HEK293 (cell line): ENCODE measurements around the gene PRR18.
A peak's percentile ranks its signal among the peaks of the same experiment; 100 is the strongest.

Source experiments
- CTCF ChIA-PET: fragments of 350-600 bp; formaldehyde crosslinking; extraction: SDS; loops from one replicate; lab custom pipeline; 2021; ENCODE audit warnings: antibody characterized with exemption; lab: Yijun Ruan, JAX
- POLR2A ChIA-PET: fragments of 300-600 bp; formaldehyde crosslinking; extraction: SDS; loops from one replicate; lab custom pipeline; 2020; ENCODE audit warnings: antibody characterized with exemption, inconsistent platforms; lab: Yijun Ruan, JAX
- H3K27ac ChIP-seq: fragments of 200-500 bp; sonication (Bioruptor generic); 2 replicates; pipeline ENCODE4 v1.5.1; 2014; ENCODE audit warnings: low read depth, low read length, control low read depth, inconsistent platforms; ENCODE audit errors: extremely low read depth
- H3K36me3 ChIP-seq, 2 experiments: fragments of 200-500 bp in 1 of 2; sonication (Bioruptor generic) in 1 of 2; 1 replicate in 1 of 2; 2 replicates in 1 of 2; pipeline ENCODE4 v1.5.1; 2014 to 2017; ENCODE audit warnings: inconsistent platforms in 2 of 2, low read length in 2 of 2; ENCODE audit not compliant: control insufficient read depth in 2 of 2, insufficient read depth in 1 of 2
- H3K4me1 ChIP-seq: fragments of 200-500 bp; sonication (Bioruptor generic); 2 replicates; pipeline ENCODE4 v1.5.1; 2014; ENCODE audit warnings: mild to moderate bottlenecking, low read length, inconsistent platforms; ENCODE audit not compliant: control insufficient read depth, insufficient read depth
- H3K4me3 ChIP-seq: 2 replicates; pipeline ENCODE4 v1.5.1; 2011; ENCODE audit warnings: low read depth, mild to moderate bottlenecking, control low read depth, low read length, moderate library complexity
- H3K9me3 ChIP-seq: fragments of 200-500 bp; sonication (Bioruptor generic); 2 replicates; pipeline ENCODE4 v1.5.1; 2014; ENCODE audit warnings: low read depth, low read length, inconsistent platforms; ENCODE audit not compliant: control insufficient read depth, insufficient read depth
- HOXC10 ChIP-seq: sonication (generic); formaldehyde crosslinking; IDR thresholded peaks from 2 replicates; pipeline ENCODE4 v1.8.1; 2023; ENCODE audit warnings: mild to moderate bottlenecking, missing genetic modification reagents
- HOXD13 ChIP-seq: sonication (generic); formaldehyde crosslinking; IDR thresholded peaks from 2 replicates; pipeline ENCODE4 v1.8.0; 2022; ENCODE audit warnings: missing genetic modification reagents, borderline replicate concordance
- KLF1 ChIP-seq: fragments of 450-650 bp; formaldehyde crosslinking; IDR thresholded peaks from 2 replicates; pipeline ENCODE4 v1.5.1; 2016; ENCODE audit warnings: missing biosample characterization, missing genetic modification characterization
- PRDM1 ChIP-seq: fragments of 450-650 bp; formaldehyde crosslinking; IDR thresholded peaks from 2 replicates; pipeline ENCODE4; 2016; ENCODE audit warnings: missing biosample characterization, missing genetic modification characterization
- SCRT1 ChIP-seq: fragments of 450-650 bp; formaldehyde crosslinking; IDR thresholded peaks from 2 replicates; pipeline ENCODE4 v1.5.1; 2016; ENCODE audit warnings: missing biosample characterization, missing genetic modification characterization, borderline replicate concordance
- YY1 ChIP-seq: fragments of 450-650 bp; formaldehyde crosslinking; IDR thresholded peaks from 2 replicates; pipeline ENCODE4 v1.5.1; 2018; ENCODE audit warnings: missing biosample characterization, missing genetic modification characterization
- YY2 ChIP-seq: fragments of 450-650 bp; formaldehyde crosslinking; IDR thresholded peaks from 2 replicates; pipeline ENCODE4 v1.5.1; 2016; ENCODE audit warnings: missing biosample characterization, missing genetic modification characterization
- ZBTB48 ChIP-seq: fragments of 450-650 bp; formaldehyde crosslinking; IDR thresholded peaks from 2 replicates; pipeline ENCODE4 v1.5.1; 2016; ENCODE audit warnings: missing biosample characterization, missing genetic modification characterization
- ZFP3 ChIP-seq: fragments of 450-650 bp; formaldehyde crosslinking; IDR thresholded peaks from 2 replicates; pipeline ENCODE4 v1.5.1; 2016; ENCODE audit warnings: low read depth, missing biosample characterization, missing genetic modification characterization
- ZFP69B ChIP-seq: fragments of 450-650 bp; formaldehyde crosslinking; IDR thresholded peaks from 2 replicates; pipeline ENCODE4 v1.5.1; 2016; ENCODE audit warnings: missing biosample characterization, missing genetic modification characterization
- ZNF114 ChIP-seq: fragments of 450-650 bp; formaldehyde crosslinking; IDR thresholded peaks from 2 replicates; pipeline ENCODE4 v1.5.0; 2017; ENCODE audit warnings: missing biosample characterization, missing genetic modification characterization
- ZNF138 ChIP-seq: fragments of 450-650 bp; formaldehyde crosslinking; IDR thresholded peaks from 2 replicates; pipeline ENCODE4 v1.5.1; 2016; ENCODE audit warnings: missing biosample characterization, missing genetic modification characterization, borderline replicate concordance
- ZNF148 ChIP-seq: fragments of 450-650 bp; formaldehyde crosslinking; IDR thresholded peaks from 2 replicates; pipeline ENCODE4 v1.5.0; 2017; ENCODE audit warnings: missing biosample characterization, missing genetic modification characterization, borderline replicate concordance
- ZNF157 ChIP-seq: fragments of 450-650 bp; formaldehyde crosslinking; IDR thresholded peaks from 2 replicates; pipeline ENCODE4 v1.5.1; 2016; ENCODE audit warnings: missing biosample characterization, missing genetic modification characterization
- ZNF223 ChIP-seq: fragments of 450-650 bp; formaldehyde crosslinking; IDR thresholded peaks from 2 replicates; pipeline ENCODE4 v1.5.1; 2016; ENCODE audit warnings: missing biosample characterization, missing genetic modification characterization
- ZNF433 ChIP-seq: fragments of 450-650 bp; formaldehyde crosslinking; IDR thresholded peaks from 2 replicates; pipeline ENCODE4 v1.5.1; 2016; ENCODE audit warnings: missing biosample characterization, missing genetic modification characterization, low read depth
- ZNF48 ChIP-seq: fragments of 450-650 bp; formaldehyde crosslinking; IDR thresholded peaks from 2 replicates; pipeline ENCODE4 v1.5.1; 2016; ENCODE audit warnings: missing biosample characterization, missing genetic modification characterization
- ZNF518A ChIP-seq: fragments of 450-650 bp; formaldehyde crosslinking; conservative IDR thresholded peaks from 2 replicates; pipeline ENCODE4 v1.5.1; 2016; ENCODE audit warnings: low read depth, missing biosample characterization, missing genetic modification characterization
- ZNF747 ChIP-seq: fragments of 450-650 bp; formaldehyde crosslinking; IDR thresholded peaks from 2 replicates; pipeline ENCODE4 v1.5.1; 2016; ENCODE audit warnings: missing biosample characterization, missing genetic modification characterization
- ZSCAN30 ChIP-seq: fragments of 450-650 bp; IDR thresholded peaks from 2 replicates; pipeline ENCODE4 v1.5.1; 2018; ENCODE audit warnings: missing biosample characterization, mild to moderate bottlenecking, missing genetic modification characterization, moderate library complexity

PRR18 gene

GRCh38 chr6:166301611-166302529 lies 6.3 kb downstream of the PRR18 start:
- TF ChIP-seq ZNF747 (tag by site-specific recombination), result no peak
- TF ChIP-seq ZSCAN30, result no peak
- no peak for TF ChIP-seq ZFP69B (tag by site-specific recombination)
- TF ChIP-seq ZNF48, result no peak
- TF ChIP-seq YY1 (tag by site-specific recombination), result no peak
- TF ChIP-seq ZNF114, result no peak
- TF ChIP-seq HOXD13 (CRISPR knock-in tag), result no peak
- TF ChIP-seq HOXC10, result no peak
- ChIA-PET CTCF (interaction anchor here (0.7 to 1.3 kb wide), 2 partner anchors 11 to 100 kb away, joined by 3 read pairs; no protein-coding TSS in a partner anchor), POLR2A (no interaction called here)
- H3K36me3 ChIP-seq, result no peaks in the 10 kb centered on the region
- no peaks in the 10 kb centered on the region for H3K4me1 ChIP-seq
- no peak overlapping the region for H3K27ac ChIP-seq
- no peak overlapping the region for H3K4me3 ChIP-seq
- H3K9me3 ChIP-seq, result no peaks in the 10 kb centered on the region

GRCh38 chr6:166300357-166300987 lies 7.7 kb downstream of the PRR18 start:
- peak; percentile 24; the same call in 1 of the 2 replicates for TF ChIP-seq PRDM1 (tag by site-specific recombination)
- TF ChIP-seq ZNF148 (tag by site-specific recombination), result no peak
- Histone ChIP-seq H3K9me3 (no peaks in the 10 kb centered on the region), H3K27ac (no peak overlapping the region), H3K4me3 (no peak overlapping the region), H3K4me1 (no peaks in the 10 kb centered on the region), H3K36me3 (no peaks in the 10 kb centered on the region)
- POLR2A ChIA-PET, result no interaction called here
- CTCF ChIA-PET, result interaction anchor here (0.6 kb wide), 2 partner anchors 20 to 88 kb away, joined by 5 to 6 read pairs; no protein-coding TSS in a partner anchor

GRCh38 chr6:166297606-166298005 lies 10.6 kb downstream of the PRR18 start:
- H3K4me3 ChIP-seq, result no peak overlapping the region
- no peak overlapping the region for H3K27ac ChIP-seq
- no peaks in the 10 kb centered on the region for H3K4me1 ChIP-seq
- TF ChIP-seq ZBTB48 (no peak), ZNF223 (tag by site-specific recombination) (no peak), ZNF518A (tag by site-specific recombination) (no peak), ZNF433 (tag by site-specific recombination) (no peak), YY2 (tag by site-specific recombination) (no peak), ZNF138 (tag by site-specific recombination) (no peak), ZNF157 (tag by site-specific recombination) (no peak), KLF1 (tag by site-specific recombination) (no peak), ZFP3 (tag by site-specific recombination) (no peak), SCRT1 (no peak)
- ChIA-PET CTCF (interaction anchor here (1.1 to 1.3 kb wide), 2 partner anchors 13 to 22 kb away, joined by 3 to 5 read pairs; no protein-coding TSS in a partner anchor), POLR2A (no interaction called here)
- H3K36me3 ChIP-seq, result no peaks in the 10 kb centered on the region
- H3K9me3 ChIP-seq, result no peaks in the 10 kb centered on the region
